GM12878 (cell line): Measurements from ENCODE around the gene CELSR1. TPM values are rescaled to one million over a fixed set of nuclear protein-coding genes. Genes with fewer than 3 reads are reported as not detected.

ENCODE experiments used
- ATAC-seq: fragments of 200-7000 bp; cut with Tn5 transposase; 3 replicates; pipeline ENCODE4 v1.9.1; 2020; ENCODE audit warnings: mild to moderate bottlenecking, moderate library complexity
- BruUV-seq: library from RNA; stranded (reverse); fragments of 400-500 nt; replicated peaks from 2 replicates; lab custom pipeline; 2021; lab: Mats Ljungman, UMichigan
- CTCF ChIA-PET: fragments of 300-600 bp; sonication (Branson Sonifier 250); formaldehyde crosslinking; extraction: SDS; loops from one replicate; lab custom pipeline; 2021; ENCODE audit warnings: inconsistent platforms; lab: Yijun Ruan, JAX
- POLR2A ChIA-PET: fragments of 350-600 bp; formaldehyde crosslinking; extraction: SDS; loops from one replicate; lab custom pipeline; 2021; ENCODE audit warnings: inconsistent platforms; lab: Charles Lee
- RAD21 ChIA-PET: fragments of 300-600 bp; sonication (Branson Sonifier 250); formaldehyde crosslinking; loops from one replicate; lab custom pipeline; 2023; ENCODE audit warnings: antibody characterized with exemption; ENCODE audit not compliant: unreplicated experiment; lab: Charles Lee
- SMC1A ChIA-PET: fragments of 300-600 bp; sonication (Branson Sonifier 250); formaldehyde crosslinking; loops from one replicate; lab custom pipeline; 2023; ENCODE audit not compliant: unreplicated experiment, uncharacterized antibody; lab: Charles Lee
- DNase-seq: peaks from one replicate; pipeline ENCODE4 v3.0.0-alpha.2; 2011; ENCODE audit warnings: low read depth, low spot score
- FAIRE-seq: peaks from 3 replicates; lab custom pipeline; 2011; peaks lifted over from hg19 to GRCh38; lab: Jason Lieb, UNC
- H2AFZ ChIP-seq: 2 replicates; pipeline ENCODE4 v1.6.0; 2011; ENCODE audit warnings: low read depth, low read length, control low read depth; ENCODE audit not compliant: control insufficient read depth
- H3K27ac ChIP-seq: 2 replicates; pipeline ENCODE4 v1.5.1; 2011; ENCODE audit warnings: control low read depth; ENCODE audit not compliant: control insufficient read depth, insufficient read depth
- H3K27me3 ChIP-seq, 2 experiments: replicated peaks in 1 of 2; 2 replicates each; pipeline versions ENCODE4 v1.6.0 to v1.6.1; 2011; ENCODE audit warnings: low read length in 1 of 2; ENCODE audit not compliant: control insufficient read depth in 2 of 2, insufficient read depth in 2 of 2
- H3K36me3 ChIP-seq, 2 experiments: 2 replicates each; pipeline ENCODE4 v1.5.1; 2011; ENCODE audit warnings: low read length in 1 of 2; ENCODE audit not compliant: control insufficient read depth in 2 of 2, insufficient read depth in 2 of 2
- H3K4me1 ChIP-seq: 2 replicates; pipeline ENCODE4 v1.6.1; 2011; ENCODE audit warnings: mild to moderate bottlenecking, low read length, moderate library complexity, mixed read lengths; ENCODE audit not compliant: control insufficient read depth, insufficient read depth
- H3K4me2 ChIP-seq: 2 replicates; pipeline ENCODE4 v1.6.0; 2011; ENCODE audit warnings: control low read depth; ENCODE audit not compliant: control insufficient read depth, insufficient read depth
- H3K4me3 ChIP-seq: fragments of 200-600 bp; sonication (generic); 2 replicates; pipeline ENCODE4 v1.5.1; 2016
- H3K79me2 ChIP-seq: 2 replicates; pipeline ENCODE4 v1.6.0; 2011; ENCODE audit warnings: low read length; ENCODE audit not compliant: control insufficient read depth, insufficient read depth
- H3K9ac ChIP-seq: 2 replicates; pipeline ENCODE4 v1.8.0; 2011; ENCODE audit warnings: low read length, control low read depth, mixed read lengths; ENCODE audit not compliant: control insufficient read depth, insufficient read depth
- H3K9me3 ChIP-seq: replicated peaks from 3 replicates; pipeline ENCODE4 v1.5.1; 2011; ENCODE audit warnings: mild to moderate bottlenecking, low read length; ENCODE audit not compliant: control insufficient read depth, insufficient read depth
- H4K20me1 ChIP-seq: 2 replicates; pipeline ENCODE4 v1.6.0; 2011; ENCODE audit not compliant: control insufficient read depth, insufficient read depth
- CBX5 ChIP-seq: sonication (generic); IDR thresholded peaks from 2 replicates; pipeline ENCODE4 v1.6.1; 2016; ENCODE audit warnings: low read depth, moderate library complexity, mild to moderate bottlenecking, inconsistent platforms
- CREM ChIP-seq: IDR thresholded peaks from 2 replicates; pipeline ENCODE4 v1.6.1; 2014; ENCODE audit warnings: antibody characterized with exemption, low read depth
- JUND ChIP-seq: IDR thresholded peaks from 2 replicates; pipeline ENCODE4 v1.6.1; 2012; ENCODE audit warnings: low read depth, mild to moderate bottlenecking, low read length, improper control_type of control experiment, moderate library complexity
- KDM1A ChIP-seq: fragments of 200-600 bp; sonication (generic); IDR thresholded peaks from 2 replicates; pipeline ENCODE4 v1.6.1; 2016; ENCODE audit warnings: borderline replicate concordance
- MTA2 ChIP-seq: fragments of 450-650 bp; IDR thresholded peaks from 2 replicates; pipeline ENCODE4 v1.6.1; 2016; ENCODE audit warnings: low read depth, mild to moderate bottlenecking, moderate library complexity
- NR2F1 ChIP-seq: fragments of 450-650 bp; conservative IDR thresholded peaks from 2 replicates; pipeline ENCODE4 v1.6.1; 2017; ENCODE audit warnings: mild to moderate bottlenecking
- RB1 ChIP-seq: fragments of 450-650 bp; formaldehyde crosslinking; IDR thresholded peaks from 2 replicates; pipeline ENCODE4 v1.6.1; 2017; ENCODE audit warnings: mild to moderate bottlenecking, borderline replicate concordance
- SIX5 ChIP-seq: IDR thresholded peaks from 2 replicates; pipeline ENCODE4 v1.6.1; 2011; ENCODE audit warnings: mild to moderate bottlenecking, low read depth, low read length, moderate library complexity; ENCODE audit not compliant: severe bottlenecking
- SRF ChIP-seq, 2 experiments: IDR thresholded peaks; 2 replicates each; pipeline ENCODE4 v1.6.1; 2011; ENCODE audit warnings: low read depth in 2 of 2, low read length in 2 of 2, mild to moderate bottlenecking in 1 of 2, moderate library complexity in 1 of 2
- STAT1 ChIP-seq: fragments of 450-650 bp; conservative IDR thresholded peaks from 2 replicates; pipeline ENCODE4 v1.6.1; 2014; ENCODE audit warnings: antibody characterized with exemption, mild to moderate bottlenecking
- ZNF274 ChIP-seq: IDR thresholded peaks from one replicate; pipeline ENCODE4 v1.8.0; 2011; ENCODE audit not compliant: insufficient read length, insufficient read depth
- ZSCAN29 ChIP-seq: fragments of 450-650 bp; IDR thresholded peaks from 2 replicates; pipeline ENCODE4 v1.6.1; 2017; ENCODE audit warnings: mild to moderate bottlenecking, moderate library complexity
- WGBS: methylation state at CpG from one replicate; pipeline ENCODE4 v1.1.6; 2016; ENCODE audit warnings: low lambda C conversion rate; ENCODE audit not compliant: insufficient replicate concordance, insufficient coverage; ENCODE audit errors: missing lambda C conversion rate; 5-methylcytosine and 5-hydroxymethylcytosine counted together
- in situ Hi-C: fragments of 300-500 bp; cut with MboI; formaldehyde crosslinking; loops from 9 replicates; pipeline ENCODE4 v1.14.3; 2018; ENCODE audit warnings: mixed read lengths
- intact Hi-C: fragments of 100-400 bp; cut with micrococcal nuclease; formaldehyde crosslinking; loops from one replicate; pipeline ENCODE4 v1.14.2; 2022; ENCODE audit not compliant: unreplicated experiment
- polyA plus RNA-seq, 11 experiments: library from polyadenylated mRNA; depleted of rRNA in 4 of 11; unstranded in 6 of 11; stranded (reverse) in 5 of 11; fragments of >200 nt; fragmentation: Nextera tagmentation in 4 of 11; fragmentation: Illumina TruSeq in 1 of 11; extraction: Ambion mirVana in 4 of 11; extraction: Trizol in 1 of 11; gene quantifications; 1 replicate in 1 of 11; 2 replicates in 10 of 11; pipeline versions ENCODE4 v1.2.1 to v1.2.3, GENCODE V29; 2011 to 2016; ENCODE audit warnings: inconsistent platforms in 2 of 11, missing spikeins in 2 of 11, low read depth in 1 of 11
- total RNA-seq, 4 experiments: library from RNA; depleted of rRNA in 3 of 4; stranded (reverse); fragments of >200 nt in 3 of 4; fragmentation: Illumina TruSeq in 1 of 4; extraction: Trizol in 1 of 4; gene quantifications; 2 replicates each; pipeline versions ENCODE4 v1.2.1 to v1.2.3, GENCODE V29; 2013 to 2021
- TF ChIP-seq, protein P1 (sequence below): IDR thresholded peaks from 2 replicates; pipeline ENCODE4 v1.6.1; 2011; ENCODE audit warnings: low read depth, low read length, improper control_type of control experiment, borderline replicate concordance

The CELSR1 gene
- total and polyA plus RNA-seq, 10 of the 15 experiments (the other 5 are each of a cell fraction or from before 2014, with no cell fraction given): 0.05 to 1.7 (median 0.35) TPM; not detected in 2

- no peaks in the 10 kb centered on the region for H4K20me1 ChIP-seq
- FAIRE-seq: no peak
- no peak overlapping the region for H3K9ac ChIP-seq
- WGBS: 49% methylated on average over 6 of the region's 6 CpGs
- no peak overlapping the region for H3K4me2 ChIP-seq
- ChIA-PET RAD21 (no interaction called here), POLR2A (no interaction called here), CTCF (no interaction called here), SMC1A (no interaction called here)
- BruUV-seq: no TSS peak
- H3K36me3 ChIP-seq: no peaks in the 10 kb centered on the region
- intact Hi-C loops: no loop called here
- H3K27me3 ChIP-seq: no peaks in the 10 kb centered on the region; a peak in 1 of 4 replicates
- H2AFZ ChIP-seq: no peak overlapping the region
- in situ Hi-C loops: no loop called here
- H3K27ac ChIP-seq: no peak overlapping the region
- no peak overlapping the region for H3K4me3 ChIP-seq
- ATAC-seq: no peak
- H3K79me2 ChIP-seq: no peaks in the 10 kb centered on the region
- no peaks in the 10 kb centered on the region for H3K4me1 ChIP-seq
- TF ChIP-seq JUND (no peak), SIX5 (no peak), NR2F1 (no peak), CREM (no peak), STAT1 (no peak), MTA2 (no peak), RB1 (no peak), ZNF274 (no peak), CBX5 (no peak), SRF (IDR thresholded peaks at IDR 0.05; ENCODE audit: low read depth in 2 of 2, low read length in 2 of 2) (no peak), ZSCAN29 (no peak), KDM1A (no peak)
- TF ChIP-seq, protein P1, sequence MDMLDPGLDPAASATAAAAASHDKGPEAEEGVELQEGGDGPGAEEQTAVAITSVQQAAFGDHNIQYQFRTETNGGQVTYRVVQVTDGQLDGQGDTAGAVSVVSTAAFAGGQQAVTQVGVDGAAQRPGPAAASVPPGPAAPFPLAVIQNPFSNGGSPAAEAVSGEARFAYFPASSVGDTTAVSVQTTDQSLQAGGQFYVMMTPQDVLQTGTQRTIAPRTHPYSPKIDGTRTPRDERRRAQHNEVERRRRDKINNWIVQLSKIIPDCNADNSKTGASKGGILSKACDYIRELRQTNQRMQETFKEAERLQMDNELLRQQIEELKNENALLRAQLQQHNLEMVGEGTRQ: no peak
- DNase-seq: no peak
- H3K9me3 ChIP-seq: no peaks in the 10 kb centered on the region
These were observed 67.7 kb downstream of the CELSR1 start for GRCh38 chr22:46469711-46470110.
